HG03460 (cell line): ENCODE results near the gene PKP1.

Experiments used
- ATAC-seq: cut with Tn5 transposase; IDR thresholded peaks from one replicate; pipeline ENCODE4 v1.9.1; 2021; ENCODE audit not compliant: unreplicated experiment

The PKP1 gene

GRCh38 chr1:201328576-201328975, 45.3 kb downstream of the PKP1 start:
- ATAC-seq, result no peak

- ATAC-seq, result no peak
Measured at GRCh38 chr1:201329286-201329685, 46.0 kb downstream of the PKP1 start.

GRCh38 chr1:201329801-201330200, 46.5 kb downstream of the PKP1 start:
- no peak for ATAC-seq

GRCh38 chr1:201330541-201330940, 47.2 kb downstream of the PKP1 start:
- ATAC-seq, result no peak

- ATAC-seq, result no peak
Measured at GRCh38 chr1:201331166-201331565, 47.9 kb downstream of the PKP1 start.

GRCh38 chr1:201332021-201332420, 48.7 kb downstream of the PKP1 start:
- ATAC-seq, result no peak

- ATAC-seq, result no peak
Measured at GRCh38 chr1:201332616-201333335, 49.5 kb downstream of the PKP1 start.

- no peak for ATAC-seq
Measured at GRCh38 chr1:201334325-201335173, 51.2 kb downstream of the PKP1 start.

GRCh38 chr1:201335174-201335870, 52.0 kb downstream of the PKP1 start:
- no peak for ATAC-seq

GRCh38 chr1:201335901-201336300, 52.6 kb downstream of the PKP1 start:
- no peak for ATAC-seq

- no peak for ATAC-seq
Measured at GRCh38 chr1:201336711-201337450, 53.6 kb downstream of the PKP1 start.

GRCh38 chr1:201341377-201341776, 58.1 kb downstream of the PKP1 start:
- no peak for ATAC-seq

- no peak for ATAC-seq
Measured at GRCh38 chr1:201344206-201345080, 61.1 kb downstream of the PKP1 start.

- ATAC-seq, result no peak
Measured at GRCh38 chr1:201345081-201345355, 61.7 kb downstream of the PKP1 start.

- ATAC-seq, result no peak
Measured at GRCh38 chr1:201346337-201346939, 63.1 kb downstream of the PKP1 start.

- no peak for ATAC-seq
Measured at GRCh38 chr1:201346987-201347386, 63.7 kb downstream of the PKP1 start.

- ATAC-seq, result no peak
Measured at GRCh38 chr1:201347498-201348210, 64.3 kb downstream of the PKP1 start.

GRCh38 chr1:201348211-201348566, 64.9 kb downstream of the PKP1 start:
- no peak for ATAC-seq

GRCh38 chr1:201349092-201349491, 65.8 kb downstream of the PKP1 start:
- ATAC-seq, result no peak
